ENCODE data around the gene C10orf90.

- TF ChIP-seq EZH2 (IDR thresholded peaks at IDR 0.05), result no peak
- no peak for TF ChIP-seq POLR2AphosphoS5 (IDR thresholded peaks at IDR 0.05; ENCODE audit: borderline replicate concordance, low read depth, low read length)
These were observed 82.5 kb downstream of the C10orf90 start for GRCh38 chr10:126588024-126588423.
